ENCODE data around the gene DTNBP1. TPM values are rescaled to one million over a fixed set of nuclear protein-coding genes. Genes with fewer than 3 reads are reported as not detected.

The DTNBP1 gene
- total and polyA plus RNA-seq, 2 of the 8 experiments (the other 6 are each of a cell fraction or from before 2014, with no cell fraction given): 13.5 to 22.1 TPM

DNA sequence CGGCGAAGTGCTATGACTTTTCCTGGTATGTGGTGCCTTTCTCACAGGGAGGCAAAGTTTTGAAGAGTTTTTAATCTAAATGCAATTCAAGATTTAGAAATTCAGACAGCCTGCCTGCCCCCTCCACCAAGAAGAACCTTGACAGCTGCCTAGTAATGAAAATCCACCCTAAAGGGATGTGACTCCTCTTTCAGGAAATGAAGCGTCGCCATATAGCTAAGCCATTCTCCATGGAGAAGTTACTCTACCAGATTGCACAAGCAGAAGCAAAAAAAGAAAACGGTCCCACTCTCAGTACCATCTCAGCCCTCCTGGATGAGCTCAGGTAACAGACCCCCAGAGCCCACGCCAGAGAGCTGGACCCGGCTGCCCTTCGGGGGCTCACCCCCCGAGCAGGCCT lies 150.1 kb downstream of the DTNBP1 start (continued):
- TF ChIP-seq, protein P1, sequence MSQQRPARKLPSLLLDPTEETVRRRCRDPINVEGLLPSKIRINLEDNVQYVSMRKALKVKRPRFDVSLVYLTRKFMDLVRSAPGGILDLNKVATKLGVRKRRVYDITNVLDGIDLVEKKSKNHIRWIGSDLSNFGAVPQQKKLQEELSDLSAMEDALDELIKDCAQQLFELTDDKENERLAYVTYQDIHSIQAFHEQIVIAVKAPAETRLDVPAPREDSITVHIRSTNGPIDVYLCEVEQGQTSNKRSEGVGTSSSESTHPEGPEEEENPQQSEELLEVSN (IDR thresholded peaks at IDR 0.05): no peak
- no peak for TF ChIP-seq TAF1 (IDR thresholded peaks at IDR 0.05; ENCODE audit: low read depth, low read length)
